ENCODE results near the gene C16orf54. TPM values are rescaled to one million over a fixed set of nuclear protein-coding genes. Genes with fewer than 3 reads are reported as not detected.

Gene C16orf54
- total and polyA plus RNA-seq, 2 of the 4 experiments (the other 2 are of a cell fraction) = not detected

- CTCF ChIA-PET = no interaction called here
These were observed 36.7 kb downstream of the C16orf54 start for GRCh38 chr16:29708917-29709600.

More at GRCh38 chr16:29708917-29709600, 36.7 kb downstream of the C16orf54 start:
- dilution Hi-C loops (cut with HindIII; ENCODE audit: low sequenced_read_pairs, unreplicated experiment) (no loop called here), in situ Hi-C loops (cut with MboI; ENCODE audit: low sequenced_read_pairs) (no loop called here), intact Hi-C loops (cut with micrococcal nuclease) (no loop called here)
- Histone ChIP-seq H2BK120ac (ENCODE audit: low read depth, low read length) (no peak overlapping the region), H2AFZ (replicated peaks; ENCODE audit: low read length, poor library complexity) (no peak overlapping the region), H3K4me1 (ENCODE audit: control insufficient read depth, insufficient read depth, low read length) (peaks cover 3% of the 10 kb centered on the region; the same call in 1 of the 2 replicates), H2BK20ac (ENCODE audit: low read depth, low read length) (no peak overlapping the region), H4K5ac (ENCODE audit: low read depth, low read length) (no peak overlapping the region), H4K8ac (ENCODE audit: low read depth in 2 of 2, low read length in 2 of 2) (no peak overlapping the region), H3K14ac (replicated peaks; ENCODE audit: low read depth, low read length) (no peak overlapping the region), H3K4ac (ENCODE audit: low read depth, low read length) (no peak overlapping the region), H3K79me1 (ENCODE audit: low read depth in 1 of 2, low read length in 2 of 2) (no peaks in the 10 kb centered on the region), H2AK9ac (replicated peaks; ENCODE audit: low read depth, low read length, poor library complexity) (no peak overlapping the region), H3K4me3 (ENCODE audit: insufficient read depth, low read depth, low read length) (no peak overlapping the region), H2BK15ac (ENCODE audit: low read depth, low read length) (no peak overlapping the region), H3K9me1 (ENCODE audit: insufficient read depth, low read length) (no peaks in the 10 kb centered on the region), H2BK5ac (ENCODE audit: low read depth, low read length, poor library complexity, severe bottlenecking) (no peak overlapping the region), H3K9me3 (ENCODE audit: control insufficient read depth, insufficient read depth, low read length) (no peaks in the 10 kb centered on the region), H3K27ac (ENCODE audit: insufficient read depth, low read length) (no peak overlapping the region), H3K4me2 (ENCODE audit: low read depth, low read length) (no peak overlapping the region), H3K9ac (ENCODE audit: low read depth, low read length) (no peak overlapping the region), H3K36me3 (ENCODE audit: control insufficient read depth, insufficient read depth, low read length) (no peaks in the 10 kb centered on the region), H3K27me3 (ENCODE audit: control insufficient read depth, insufficient read depth, low read length) (no peaks in the 10 kb centered on the region), H3K56ac (ENCODE audit: extremely low read depth, insufficient read depth, low read length) (no peak overlapping the region), H4K20me1 (ENCODE audit: insufficient read depth, low read length) (no peaks in the 10 kb centered on the region), H3K18ac (ENCODE audit: low read depth, low read length) (no peak overlapping the region), H4K91ac (ENCODE audit: insufficient read depth, low read depth, low read length) (no peak overlapping the region), H2AK5ac (ENCODE audit: low read depth, low read length) (no peak overlapping the region), H3K23ac (ENCODE audit: low read depth, low read length) (no peak overlapping the region)
- TF ChIP-seq RAD21 (IDR thresholded peaks at IDR 0.05; ENCODE audit: low read length) = no peak
- no peak for TF ChIP-seq RCOR1 (IDR thresholded peaks at IDR 0.05; ENCODE audit: insufficient replicate concordance, low read length)
- TF ChIP-seq NFE2L2 (IDR thresholded peaks at IDR 0.05; ENCODE audit: low read depth, low read length) = no peak
- no peak for TF ChIP-seq MAZ (IDR thresholded peaks at IDR 0.05; ENCODE audit: borderline replicate concordance, low read depth, low read length)
- TF ChIP-seq CEBPB (IDR thresholded peaks at IDR 0.05; ENCODE audit: low read depth, low read length) = no peak
- no peak for TF ChIP-seq POLR2A (IDR thresholded peaks at IDR 0.05; ENCODE audit: low read depth, low read length)
- TF ChIP-seq MXI1 (IDR thresholded peaks at IDR 0.05; ENCODE audit: borderline replicate concordance, low read depth, low read length) = no peak
- TF ChIP-seq SMC3 (IDR thresholded peaks at IDR 0.05; ENCODE audit: low read depth, low read length) = no peak
- TF ChIP-seq ELK1 (IDR thresholded peaks at IDR 0.05; ENCODE audit: borderline replicate concordance, low read depth, low read length) = no peak
- no peak for TF ChIP-seq MAFK (IDR thresholded peaks at IDR 0.05; ENCODE audit: low read depth, low read length)
- no peak for TF ChIP-seq RFX5 (IDR thresholded peaks at IDR 0.05; ENCODE audit: low read depth, low read length)
- TF ChIP-seq FOS (IDR thresholded peaks at IDR 0.05; ENCODE audit: low read depth, low read length) = no peak
- no peak for TF ChIP-seq USF2 (IDR thresholded peaks at IDR 0.05; ENCODE audit: low read depth, low read length)
- TF ChIP-seq CHD1 (IDR thresholded peaks at IDR 0.05; ENCODE audit: low read depth, low read length) = no peak
- TF ChIP-seq BHLHE40 (IDR thresholded peaks at IDR 0.05; ENCODE audit: low read depth, low read length) = no peak
- no peak for TF ChIP-seq CTCF (conservative IDR thresholded peaks at IDR 0.05; ENCODE audit: low read depth, low read length)
- BruUV-seq (replicated peaks) = no TSS peak
- POLR2A ChIA-PET (ENCODE audit: unreplicated experiment) = no interaction called here
- no peak for DNase-seq
- no peak for ATAC-seq (ENCODE audit: low read depth)
- 43% methylated on average over 1 of the region's 16 CpGs; no CpG with 5 or more reads in 1 of the 2 experiments for WGBS, 2 experiments (ENCODE audit: extremely low coverage in 2 of 2, insufficient read length in 1 of 2)

Measured in IMR-90 (cell line).